H54 (cell line): Measurements from ENCODE around the gene SLC46A1.
A peak's percentile ranks its signal among the peaks of the same experiment; 100 is the strongest.

Experiments
- DNase-seq: peaks from one replicate; pipeline ENCODE4 v3.0.0; 2011; ENCODE audit warnings: low spot score, mixed read lengths; ENCODE audit not compliant: insufficient read length
- FAIRE-seq: peaks from 3 replicates; lab custom pipeline; 2011; peaks lifted over from hg19 to GRCh38; lab: Jason Lieb, UNC
- POLR2A ChIP-seq: IDR thresholded peaks from 2 replicates; pipeline ENCODE4 v1.6.1; 2011; ENCODE audit warnings: low read depth, mild to moderate bottlenecking, low read length

SLC46A1 gene

GRCh38 chr17:28367641-28368305, 38.2 kb downstream of the SLC46A1 start:
- FAIRE-seq (no peak), DNase-seq (no peak)
- no peak for TF ChIP-seq POLR2A

GRCh38 chr17:28366605-28367004, 39.4 kb downstream of the SLC46A1 start:
- TF ChIP-seq POLR2A, result no peak
- FAIRE-seq (no peak), DNase-seq (no peak)

GRCh38 chr17:28365487-28365886, 40.5 kb downstream of the SLC46A1 start:
- DNase-seq, result no peak
- no peak for FAIRE-seq
- no peak for TF ChIP-seq POLR2A

GRCh38 chr17:28364665-28365363, 41.2 kb downstream of the SLC46A1 start, which contains the start of gene SEBOX:
TSS of gene SEBOX (minus strand) at chr17:28365199. CDS start at chr17:28365151, 48 bp downstream.
- DNase-seq, result no peak
- FAIRE-seq, result no peak
- TF ChIP-seq POLR2A, result no peak

- no peak for TF ChIP-seq POLR2A
- FAIRE-seq (no peak), DNase-seq (no peak)
These were observed 42.0 kb downstream of the SLC46A1 start for GRCh38 chr17:28363776-28364650.

- no peak for FAIRE-seq
- DNase-seq, result no peak
- TF ChIP-seq POLR2A, result no peak
These were observed 42.8 kb downstream of the SLC46A1 start for GRCh38 chr17:28363186-28363585.

- no peak for FAIRE-seq
- no peak for TF ChIP-seq POLR2A
- DNase-seq, result no peak
These were observed 48.2 kb downstream of the SLC46A1 start for GRCh38 chr17:28357901-28358197.

GRCh38 chr17:28357061-28357900, 48.7 kb downstream of the SLC46A1 start, which contains the start of gene POLDIP2:
TSS of gene POLDIP2 (minus strand) at chr17:28357527. CDS start at chr17:28357448, 79 bp downstream.
- DNase-seq, result peak; percentile 75
- FAIRE-seq, result no peak

GRCh38 chr17:28350271-28350670, 55.7 kb downstream of the SLC46A1 start:
- no peak for DNase-seq
- FAIRE-seq, result no peak
- TF ChIP-seq POLR2A, result no peak

More at GRCh38 chr17:28357061-28357900, 48.7 kb downstream of the SLC46A1 start, which contains the start of gene POLDIP2:
- peak; percentile 86 for TF ChIP-seq POLR2A

GRCh38 chr17:28348979-28349378, 57.0 kb downstream of the SLC46A1 start:
- TF ChIP-seq POLR2A, result no peak
- DNase-seq (no peak), FAIRE-seq (no peak)

GRCh38 chr17:28347261-28347891, 58.6 kb downstream of the SLC46A1 start:
- no peak for TF ChIP-seq POLR2A
- peak; percentile 53 for FAIRE-seq

GRCh38 chr17:28346746-28347246, 59.2 kb downstream of the SLC46A1 start:
- FAIRE-seq, result no peak
- no peak for TF ChIP-seq POLR2A
- no peak for DNase-seq

More at GRCh38 chr17:28347261-28347891, 58.6 kb downstream of the SLC46A1 start:
- DNase-seq, result peak; percentile 71

GRCh38 chr17:28346199-28346580, 59.8 kb downstream of the SLC46A1 start:
- TF ChIP-seq POLR2A, result no peak
- FAIRE-seq (no peak), DNase-seq (no peak)
